Muscle of leg (tissue), 11 donors: ENCODE measurements around the gene FTH1. TPM values are rescaled to one million over a fixed set of nuclear protein-coding genes. Genes with fewer than 3 reads are reported as not detected.

Experiments
- DNase-seq: peaks from one replicate; pipeline ENCODE4 v3.0.0; 2013
- H3K27ac ChIP-seq: one replicate; pipeline ENCODE4 v1.5.1; 2013; ENCODE audit warnings: mild to moderate bottlenecking, low read length, control low read depth
- H3K27me3 ChIP-seq: one replicate; pipeline ENCODE4 v1.6.1; 2013; ENCODE audit warnings: low read length; ENCODE audit not compliant: control insufficient read depth, insufficient read depth
- H3K36me3 ChIP-seq: one replicate; pipeline ENCODE4 v1.6.1; 2013; ENCODE audit warnings: low read length; ENCODE audit not compliant: control insufficient read depth, insufficient read depth
- H3K4me1 ChIP-seq: one replicate; pipeline ENCODE4 v1.6.1; 2013; ENCODE audit warnings: low read length; ENCODE audit not compliant: control insufficient read depth, insufficient read depth
- H3K4me3 ChIP-seq: one replicate; pipeline ENCODE4 v1.5.1; 2013; ENCODE audit warnings: low read length, control low read depth
- H3K9me3 ChIP-seq: replicated peaks from 2 replicates; pipeline ENCODE4 v1.6.1; 2013; ENCODE audit warnings: low read depth, low read length; ENCODE audit not compliant: control insufficient read depth
- WGBS: methylation state at CpG from one replicate; pipeline ENCODE4 v1.1.5; 2013; ENCODE audit warnings: missing lambda C conversion rate; ENCODE audit not compliant: insufficient coverage; 5-methylcytosine and 5-hydroxymethylcytosine counted together
- polyA plus RNA-seq, 8 donors: library from polyadenylated mRNA; unstranded; fragments of 120-200 nt; gene quantifications; one replicate each; pipeline versions ENCODE4 v1.2.1 to v1.2.3, GENCODE V29; 2013; ENCODE audit warnings: inconsistent platforms in 1 of 8, low replicate concordance in 1 of 8; ENCODE audit not compliant: insufficient read length in 8 of 8, insufficient read depth in 1 of 8
- total RNA-seq: library from RNA; stranded (reverse); fragments of 120-200 nt; gene quantifications from one replicate; pipeline ENCODE4 v1.2.4, GENCODE V29; 2013

FTH1 gene
- total and polyA plus RNA-seq, 9 donors = 445 to 1,613 (median 1,403) TPM

GRCh38 chr11:61926235-61926634 lies 41.2 kb downstream of the FTH1 start:
- Histone ChIP-seq H3K4me3 (no peak overlapping the region), H3K27me3 (no peaks in the 10 kb centered on the region), H3K36me3 (no peaks in the 10 kb centered on the region), H3K9me3 (no peaks in the 10 kb centered on the region), H3K27ac (peak overlapping the region; percentile 4), H3K4me1 (peaks cover 47% of the 10 kb centered on the region)
- whole genome bisulfite sequencing = 83% methylated on average over 1 of the region's 3 CpGs
- DNase-seq = peak; percentile 43

- Histone ChIP-seq H3K27ac (peak overlapping the region; percentile 99), H3K4me3 (no peak overlapping the region), H3K36me3 (no peaks in the 10 kb centered on the region), H3K4me1 (peaks cover 49% of the 10 kb centered on the region), H3K9me3 (no peaks in the 10 kb centered on the region), H3K27me3 (no peaks in the 10 kb centered on the region)
- WGBS = no CpG with 5 or more reads among the region's 2 CpGs
- peak; percentile 78 for DNase-seq
Measured at GRCh38 chr11:61925736-61926135, 41.7 kb downstream of the FTH1 start.

DNA sequence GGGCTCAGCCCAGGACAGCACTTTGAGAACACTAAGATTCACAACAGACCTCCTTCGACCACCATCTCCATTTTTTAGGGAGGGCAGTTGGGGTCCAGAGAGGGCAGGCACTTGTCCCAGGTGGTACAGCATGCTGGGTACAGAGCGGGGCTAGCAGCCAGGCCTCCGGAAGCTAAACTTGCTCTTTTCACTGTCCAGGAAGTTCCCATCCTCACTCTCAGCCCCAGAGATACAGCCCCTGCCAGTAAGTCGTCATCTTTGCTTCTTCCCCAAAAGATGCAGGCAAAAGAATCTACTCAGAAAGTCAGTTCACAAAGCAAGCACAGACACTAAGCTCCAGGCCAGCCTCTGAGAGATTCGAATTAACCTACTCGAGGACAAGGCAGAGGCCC lies 43.4 kb downstream of the FTH1 start:
- peak; percentile 90 for DNase-seq
- H3K27me3 ChIP-seq = no peaks in the 10 kb centered on the region
- H3K36me3 ChIP-seq = no peaks in the 10 kb centered on the region
- H3K9me3 ChIP-seq = no peaks in the 10 kb centered on the region
- peaks cover 63% of the 10 kb centered on the region for H3K4me1 ChIP-seq
- H3K4me3 ChIP-seq = no peak overlapping the region
- 13% methylated on average over 6 of the region's 6 CpGs for WGBS
- peak overlapping the region; percentile 99 for H3K27ac ChIP-seq

DNA sequence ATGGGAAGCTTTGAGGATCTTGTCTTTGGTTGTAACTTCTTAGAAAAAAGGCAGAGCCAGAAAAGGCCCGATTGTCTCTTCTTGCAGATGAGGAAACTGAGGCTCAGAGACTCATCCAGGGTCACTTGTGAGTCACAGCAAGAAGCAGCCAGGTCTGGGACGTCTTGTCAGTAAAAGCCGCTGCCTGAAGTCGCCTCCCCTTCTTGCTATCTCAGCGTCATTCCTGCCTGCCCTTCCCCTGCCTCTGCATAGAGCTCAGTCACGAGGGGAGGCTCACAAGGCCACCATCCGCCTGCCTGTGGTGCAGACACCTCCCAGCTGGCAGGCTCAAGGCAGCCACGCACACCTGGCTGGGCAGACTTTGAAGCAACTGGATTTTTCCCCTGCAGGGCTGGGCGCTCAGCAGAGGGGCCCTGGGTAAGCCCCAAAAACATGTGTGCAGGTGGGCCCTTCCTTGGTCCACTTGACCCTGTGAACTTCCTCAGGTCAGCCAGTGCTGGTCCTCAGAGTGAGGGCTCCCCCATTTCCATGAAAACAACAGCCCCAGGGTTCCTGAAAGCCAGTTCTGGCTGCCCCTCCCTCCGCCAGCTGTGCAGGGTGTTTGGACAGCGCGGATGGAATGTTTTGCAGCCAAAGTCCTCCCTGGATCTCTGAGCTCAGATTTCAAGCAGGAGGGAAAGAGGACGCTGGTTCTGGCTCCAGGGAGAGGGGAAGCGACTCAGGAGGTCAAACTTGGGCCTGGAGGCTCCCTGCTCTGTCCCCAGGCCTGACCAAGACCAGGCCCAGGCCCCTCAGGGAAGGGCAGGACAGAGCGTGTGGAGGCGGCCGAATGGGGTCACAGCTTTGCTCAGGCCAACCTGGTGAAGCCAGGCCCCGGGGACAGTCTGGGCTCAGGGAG lies 44.0 kb downstream of the FTH1 start:
- no peak overlapping the region for H3K4me3 ChIP-seq
- no peaks in the 10 kb centered on the region for H3K36me3 ChIP-seq
- no peaks in the 10 kb centered on the region for H3K27me3 ChIP-seq
- 3% methylated on average over 15 of the region's 18 CpGs for WGBS
- DNase-seq = peak; percentile 98
- H3K9me3 ChIP-seq = no peaks in the 10 kb centered on the region
- H3K4me1 ChIP-seq = peaks cover 69% of the 10 kb centered on the region
- peak overlapping the region; percentile 99 for H3K27ac ChIP-seq

DNA sequence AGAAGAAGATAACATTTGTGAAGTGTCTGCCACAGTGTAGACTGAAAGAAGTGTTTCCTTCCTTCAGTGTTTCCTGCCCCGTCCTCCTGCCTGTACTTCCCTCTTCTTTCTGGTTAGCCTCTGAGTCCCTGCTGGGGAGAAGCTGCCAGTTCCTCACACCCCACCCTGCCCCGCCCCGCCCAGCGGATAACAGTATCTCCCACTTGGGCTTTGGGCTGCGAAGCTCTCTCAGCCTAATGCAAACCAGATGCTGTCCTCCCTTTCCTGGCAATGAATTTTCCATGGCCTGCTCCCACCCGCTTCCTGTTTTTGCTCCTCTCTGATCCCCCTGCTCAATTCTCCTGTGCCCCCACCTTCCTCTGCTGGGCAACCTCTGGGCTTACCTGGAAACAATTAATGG lies 44.9 kb downstream of the FTH1 start:
- Histone ChIP-seq H3K27ac (peak overlapping the region; percentile 99), H3K27me3 (no peaks in the 10 kb centered on the region), H3K4me1 (peaks cover 78% of the 10 kb centered on the region), H3K4me3 (no peak overlapping the region), H3K36me3 (no peaks in the 10 kb centered on the region), H3K9me3 (no peaks in the 10 kb centered on the region)
- 2% methylated on average over 5 of the region's 6 CpGs for WGBS
- DNase-seq = peak; percentile 98

DNA sequence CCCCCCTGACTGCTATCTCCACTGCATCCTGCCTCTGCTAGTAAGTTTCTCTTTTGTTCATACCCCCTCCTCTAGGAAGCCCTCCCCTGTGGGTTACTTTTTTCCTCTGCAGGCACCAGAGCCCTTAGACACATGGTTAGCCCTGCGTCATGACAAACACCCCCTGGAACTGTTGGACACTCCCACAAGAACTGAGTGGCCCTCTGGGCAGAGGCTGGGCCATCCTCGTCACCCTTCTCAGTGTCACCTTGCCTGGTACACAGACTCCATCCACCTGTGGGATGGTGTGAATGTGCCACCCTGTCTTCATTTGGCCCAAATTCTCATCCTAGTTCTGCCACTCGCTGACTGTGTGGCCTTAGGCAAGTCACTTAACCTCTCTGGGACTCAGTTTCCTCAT lies 46.0 kb downstream of the FTH1 start:
- H3K27ac ChIP-seq = peak overlapping the region; percentile 99
- H3K9me3 ChIP-seq = no peaks in the 10 kb centered on the region
- no peaks in the 10 kb centered on the region for H3K27me3 ChIP-seq
- DNase-seq = peak; percentile 3
- no peak overlapping the region for H3K4me3 ChIP-seq
- H3K36me3 ChIP-seq = no peaks in the 10 kb centered on the region
- H3K4me1 ChIP-seq = peaks cover 83% of the 10 kb centered on the region
- no CpG with 5 or more reads among the region's 3 CpGs for WGBS

DNA sequence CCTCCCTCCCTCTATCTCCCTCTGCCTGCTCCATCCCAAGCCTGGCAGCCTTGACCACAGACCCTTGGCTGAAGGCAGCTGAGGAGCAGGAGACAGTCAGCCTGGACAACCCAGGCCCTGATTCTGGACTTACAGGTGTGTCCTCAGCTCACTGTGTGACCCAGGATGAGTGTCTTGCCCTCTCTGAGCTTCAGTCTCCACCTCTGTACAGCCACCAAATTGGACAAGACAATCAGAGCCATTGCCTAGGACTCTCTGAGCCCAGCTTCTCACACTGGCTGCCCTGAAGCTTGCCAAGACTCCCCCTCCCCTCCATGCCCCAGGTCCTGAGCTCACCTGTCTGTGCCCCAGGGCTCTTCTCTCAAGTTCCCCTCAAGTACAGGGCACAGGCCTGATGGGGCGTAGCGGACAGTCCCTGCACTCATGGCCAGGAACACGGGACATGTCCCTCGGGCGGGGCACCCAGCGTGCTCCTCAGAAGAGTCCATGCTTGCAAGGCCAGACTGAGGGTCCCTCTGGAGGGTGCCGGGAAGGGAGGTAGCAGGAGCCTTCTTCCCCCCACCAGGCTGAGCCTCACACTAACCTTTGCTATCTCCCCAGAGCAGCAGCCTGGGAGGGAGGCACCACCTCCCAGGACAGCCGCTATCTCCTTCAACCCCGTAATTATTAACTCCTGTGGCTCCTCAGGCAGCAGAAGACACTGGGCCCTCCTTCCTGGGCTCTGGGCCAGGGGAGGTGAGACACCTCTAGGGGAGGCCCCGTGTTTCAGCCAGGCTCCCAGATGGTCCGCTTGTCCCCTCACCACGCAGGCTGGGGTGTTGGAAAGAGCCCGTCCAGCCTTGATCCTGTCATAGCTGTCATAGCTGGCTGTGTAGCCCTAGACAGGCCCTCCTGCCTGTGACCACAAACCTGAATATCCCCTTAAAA lies 47.5 kb downstream of the FTH1 start:
- peak; percentile 17 for DNase-seq
- WGBS = 54% methylated on average over 7 of the region's 13 CpGs
- Histone ChIP-seq H3K4me3 (no peak overlapping the region), H3K27me3 (no peaks in the 10 kb centered on the region), H3K27ac (peak overlapping the region; percentile 85), H3K4me1 (peaks cover 79% of the 10 kb centered on the region), H3K36me3 (no peaks in the 10 kb centered on the region), H3K9me3 (no peaks in the 10 kb centered on the region)

DNA sequence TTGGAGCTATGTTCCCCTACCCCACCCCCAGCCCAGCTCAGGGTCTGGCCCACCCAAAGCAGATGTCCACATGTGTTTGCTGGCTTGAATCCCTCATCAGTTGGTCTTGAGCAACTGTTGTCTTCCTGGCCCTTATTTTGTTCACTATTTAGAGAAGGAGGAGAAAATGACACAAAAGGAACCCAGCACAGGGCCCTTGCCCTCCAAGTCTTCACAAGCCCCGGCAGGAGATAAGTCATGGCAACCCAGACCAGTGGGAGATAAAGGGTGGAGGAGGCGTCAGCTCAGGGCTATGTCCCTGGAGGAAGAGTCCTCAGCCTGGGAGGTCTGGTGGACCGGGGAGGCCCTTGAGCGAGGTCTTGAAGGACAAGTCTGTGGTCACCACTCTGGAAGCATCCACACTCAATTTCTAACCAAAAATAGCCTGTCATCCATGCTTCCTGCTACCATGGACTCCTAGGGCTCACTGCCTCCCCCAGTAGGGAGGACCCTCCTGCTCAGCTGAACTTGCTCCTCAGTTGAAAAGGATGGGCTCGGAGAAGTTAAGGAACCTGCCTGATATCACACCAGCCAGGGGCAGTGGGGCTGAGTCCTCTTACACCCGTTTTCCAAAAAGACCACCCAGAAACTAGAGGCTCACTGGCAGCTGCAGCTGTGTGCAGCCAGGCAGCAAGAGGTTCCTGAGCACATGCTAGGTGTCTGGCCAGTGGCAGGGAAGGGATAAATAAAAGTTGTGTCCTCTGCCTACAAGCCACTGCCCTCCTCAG lies 48.3 kb downstream of the FTH1 start:
- WGBS = 70% methylated on average over 2 of the region's 6 CpGs
- peak overlapping the region; percentile 85 for H3K27ac ChIP-seq
- DNase-seq = peak; percentile 75
- no peaks in the 10 kb centered on the region for H3K9me3 ChIP-seq
- H3K27me3 ChIP-seq = no peaks in the 10 kb centered on the region
- H3K4me1 ChIP-seq = peaks cover 74% of the 10 kb centered on the region
- H3K4me3 ChIP-seq = no peak overlapping the region
- H3K36me3 ChIP-seq = no peaks in the 10 kb centered on the region

GRCh38 chr11:61918251-61918937 lies 49.0 kb downstream of the FTH1 start:
- peak overlapping the region; percentile 64 for H3K4me3 ChIP-seq
- no peaks in the 10 kb centered on the region for H3K27me3 ChIP-seq
- WGBS = 84% methylated on average over 8 of the region's 14 CpGs
- H3K27ac ChIP-seq = peak overlapping the region; percentile 85
- peaks cover 67% of the 10 kb centered on the region for H3K4me1 ChIP-seq
- no peak for DNase-seq
- H3K9me3 ChIP-seq = no peaks in the 10 kb centered on the region
- peaks cover 2% of the 10 kb centered on the region for H3K36me3 ChIP-seq
